Coronary artery (tissue), 2 donors: Measurements from ENCODE around the gene GPR107.
A peak's percentile ranks its signal among the peaks of the same experiment; 100 is the strongest.
"Not testable (repeated sequence)": the region's sequence is repeated elsewhere in the genome, so short reads cannot be mapped to it uniquely, and the experiment has no call there.

Source experiments
- DNase-seq: peaks from one replicate; pipeline ENCODE4 v3.0.0-alpha.2; 2017; ENCODE audit warnings: low spot score
- H3K27ac ChIP-seq, 2 donors: fragments of 200-600 bp; sonication (generic); one replicate each; pipeline ENCODE4 v1.5.1; 2016 to 2019
- H3K4me3 ChIP-seq: fragments of 200-600 bp; sonication (generic); 2 replicates; pipeline ENCODE4 v1.5.1; 2016; ENCODE audit warnings: mild to moderate bottlenecking, moderate library complexity
- TF ChIP-seq, protein P1 (sequence below): fragments of 200-600 bp; sonication (generic); IDR thresholded peaks from one replicate; pipeline ENCODE4 v1.5.1; 2019; ENCODE audit warnings: antibody characterized with exemption

Gene GPR107

DNA sequence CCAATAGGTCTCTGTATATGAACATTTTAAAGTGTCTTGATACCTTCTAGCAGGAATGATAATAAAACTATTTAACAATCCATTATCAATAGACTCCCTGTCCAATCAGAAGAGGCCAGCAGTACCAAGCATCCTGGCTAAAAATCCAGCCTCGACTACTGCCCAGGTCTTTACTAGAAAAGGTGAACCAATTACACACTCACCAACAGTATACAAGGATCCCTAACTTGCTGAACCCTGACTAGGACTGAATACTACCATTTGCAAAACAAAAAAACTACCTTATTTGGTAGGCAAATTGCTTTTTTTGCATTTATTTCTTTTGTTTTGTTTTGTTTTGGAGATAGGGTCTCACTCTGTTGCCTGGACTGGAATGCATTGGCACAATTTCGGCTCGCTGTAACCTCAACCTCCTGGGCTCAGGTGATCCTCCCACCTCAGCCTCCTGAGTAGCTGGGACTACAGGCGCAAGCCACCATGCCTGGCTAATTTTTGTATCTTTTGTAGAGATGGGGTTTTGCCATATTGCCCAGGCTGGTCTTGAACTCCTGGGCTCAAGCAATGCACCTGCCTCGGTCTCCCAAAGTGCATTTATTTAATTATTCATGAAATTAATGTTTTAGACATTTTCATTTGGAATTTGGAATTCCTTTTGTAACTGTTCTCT lies 38.2 kb upstream of the GPR107 start:
- no peak overlapping the region for H3K4me3 ChIP-seq
- TF ChIP-seq, protein P1, sequence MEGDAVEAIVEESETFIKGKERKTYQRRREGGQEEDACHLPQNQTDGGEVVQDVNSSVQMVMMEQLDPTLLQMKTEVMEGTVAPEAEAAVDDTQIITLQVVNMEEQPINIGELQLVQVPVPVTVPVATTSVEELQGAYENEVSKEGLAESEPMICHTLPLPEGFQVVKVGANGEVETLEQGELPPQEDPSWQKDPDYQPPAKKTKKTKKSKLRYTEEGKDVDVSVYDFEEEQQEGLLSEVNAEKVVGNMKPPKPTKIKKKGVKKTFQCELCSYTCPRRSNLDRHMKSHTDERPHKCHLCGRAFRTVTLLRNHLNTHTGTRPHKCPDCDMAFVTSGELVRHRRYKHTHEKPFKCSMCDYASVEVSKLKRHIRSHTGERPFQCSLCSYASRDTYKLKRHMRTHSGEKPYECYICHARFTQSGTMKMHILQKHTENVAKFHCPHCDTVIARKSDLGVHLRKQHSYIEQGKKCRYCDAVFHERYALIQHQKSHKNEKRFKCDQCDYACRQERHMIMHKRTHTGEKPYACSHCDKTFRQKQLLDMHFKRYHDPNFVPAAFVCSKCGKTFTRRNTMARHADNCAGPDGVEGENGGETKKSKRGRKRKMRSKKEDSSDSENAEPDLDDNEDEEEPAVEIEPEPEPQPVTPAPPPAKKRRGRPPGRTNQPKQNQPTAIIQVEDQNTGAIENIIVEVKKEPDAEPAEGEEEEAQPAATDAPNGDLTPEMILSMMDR: no peak
- H3K27ac ChIP-seq: no peak overlapping the region
- DNase-seq: no peak

DNA sequence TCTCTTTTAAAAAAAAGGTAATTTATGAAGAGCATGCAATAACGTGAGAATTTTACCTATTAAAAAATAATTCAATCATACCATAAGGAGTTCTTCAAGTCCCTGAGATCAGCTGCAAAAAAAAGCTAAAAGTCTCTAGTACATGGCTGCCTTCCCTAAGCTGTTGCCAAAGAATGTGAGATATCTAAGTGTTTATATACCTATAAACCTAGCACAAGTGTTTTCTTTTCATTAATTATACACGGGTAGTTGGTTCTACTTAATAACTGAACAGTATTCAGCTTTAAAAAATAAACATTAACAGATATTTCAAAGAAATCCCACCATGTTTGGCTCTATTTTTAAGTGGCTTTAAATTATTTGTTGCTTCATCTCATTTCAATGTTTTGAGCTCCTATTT lies 36.6 kb upstream of the GPR107 start:
- peak overlapping the region; percentile 13 to 74 for H3K27ac ChIP-seq
- DNase-seq: no peak
- TF ChIP-seq, protein P1: no peak
- no peak overlapping the region for H3K4me3 ChIP-seq

DNA sequence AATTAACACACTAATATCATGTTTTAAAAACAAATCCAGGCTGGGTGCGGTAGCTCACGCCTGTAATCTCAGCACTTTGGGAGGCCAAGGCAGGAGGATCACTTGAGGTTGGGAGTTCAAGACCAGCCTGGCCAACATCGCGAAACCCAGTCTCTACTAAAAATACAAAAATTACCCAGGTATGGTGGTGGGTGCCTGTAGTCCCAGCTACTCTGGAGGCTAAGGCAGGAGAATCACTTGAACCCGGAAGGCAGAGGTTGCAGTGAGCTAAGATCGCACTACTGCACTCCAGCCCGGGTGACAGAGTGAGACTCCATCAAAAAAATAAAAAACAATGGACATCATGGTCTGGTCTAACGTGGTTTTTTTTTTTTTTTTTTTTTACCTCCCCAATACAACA lies 36.2 kb upstream of the GPR107 start:
- not testable (repeated sequence) for DNase-seq, H3K4me3 ChIP-seq
- peak overlapping the region in 1 of 2 donors; percentile 21 for H3K27ac ChIP-seq

DNA sequence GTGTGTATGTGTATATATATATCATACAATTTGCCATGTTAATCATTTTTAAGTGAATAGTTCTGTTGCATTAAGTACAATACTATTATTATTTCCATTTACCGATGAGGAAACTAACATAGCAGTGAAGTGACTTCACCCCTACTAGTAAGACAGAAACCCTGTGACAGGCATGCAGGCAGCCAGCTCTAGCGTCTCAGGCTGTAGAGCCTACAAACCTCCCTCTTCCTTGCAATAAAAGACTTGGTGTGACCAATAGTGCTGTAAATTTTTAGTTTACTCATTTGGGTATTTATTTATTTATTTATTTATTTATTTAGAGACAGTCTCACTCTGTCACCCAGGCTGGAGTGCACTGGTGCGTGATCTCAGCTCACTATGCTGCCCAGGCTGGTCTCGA lies 35.4 kb upstream of the GPR107 start:
- H3K27ac ChIP-seq: no peak overlapping the region
- H3K4me3 ChIP-seq: no peak overlapping the region
- no peak for DNase-seq
- TF ChIP-seq, protein P1: no peak

DNA sequence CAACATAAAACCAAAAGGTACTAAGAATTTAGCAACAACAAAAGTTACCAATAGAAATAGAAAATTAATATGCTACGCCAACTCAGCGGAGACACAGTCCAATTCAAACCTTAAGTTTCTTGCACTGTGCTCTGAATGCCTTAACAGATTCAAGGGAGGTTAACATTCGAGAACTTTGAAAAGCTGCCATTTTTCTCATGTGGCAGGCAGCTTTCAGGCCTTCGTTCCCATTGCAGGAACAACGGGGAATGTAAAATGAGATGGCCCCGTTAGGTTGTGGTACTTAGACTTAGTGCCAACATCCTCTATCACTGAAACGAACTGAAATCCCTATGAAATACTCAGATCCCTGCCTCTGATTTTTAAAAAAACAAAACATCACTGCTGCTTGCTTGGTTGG lies 33.1 kb upstream of the GPR107 start:
- no peak for DNase-seq
- H3K27ac ChIP-seq: peak overlapping the region; percentile 48 to 63
- H3K4me3 ChIP-seq: no peak overlapping the region
- TF ChIP-seq, protein P1: no peak

DNA sequence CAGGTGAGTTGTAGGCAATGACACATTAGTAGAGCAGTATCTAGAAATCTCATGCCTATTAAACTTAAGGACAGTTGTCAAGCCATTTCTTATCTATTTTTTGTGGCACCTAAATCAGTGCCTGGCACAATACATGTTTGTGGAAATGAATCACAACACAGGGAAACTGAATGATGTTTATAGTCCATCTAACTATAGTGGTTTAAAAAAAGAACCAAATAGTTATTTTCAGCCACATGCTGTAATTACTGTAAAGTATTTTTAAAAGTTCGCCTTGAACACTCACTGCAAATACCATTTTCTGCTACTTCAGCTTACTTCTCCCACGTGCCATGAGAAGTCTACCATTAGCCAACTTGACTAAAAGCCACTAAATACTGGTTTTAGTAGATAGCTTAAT lies 32.6 kb upstream of the GPR107 start:
- TF ChIP-seq, protein P1: no peak

DNA sequence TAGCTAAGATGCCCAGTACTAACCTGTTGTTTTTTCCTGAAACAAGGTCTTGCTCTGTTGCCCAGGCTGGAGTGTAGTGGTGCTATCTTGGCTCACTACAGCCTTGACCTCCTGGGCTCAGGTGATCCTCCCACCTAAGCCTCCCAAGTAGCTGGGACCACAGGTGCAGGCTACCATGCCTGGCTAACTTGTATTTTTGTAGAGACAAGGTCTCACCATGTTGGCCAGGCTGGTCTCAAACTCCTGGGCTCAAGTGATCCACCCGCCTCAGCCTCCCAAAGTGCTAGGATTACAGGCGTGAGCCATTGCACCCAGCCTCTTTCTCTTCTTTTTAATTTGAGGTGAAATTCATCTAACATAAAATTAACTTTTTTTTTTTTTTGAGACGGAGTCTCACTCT lies 31.9 kb upstream of the GPR107 start:
- DNase-seq, H3K4me3 ChIP-seq, H3K27ac ChIP-seq: not testable (repeated sequence)

More for the DNA sequence above, 32.6 kb upstream of the GPR107 start:
- H3K27ac ChIP-seq: peak overlapping the region; percentile 48 to 63
- DNase-seq: no peak
- no peak overlapping the region for H3K4me3 ChIP-seq

DNA sequence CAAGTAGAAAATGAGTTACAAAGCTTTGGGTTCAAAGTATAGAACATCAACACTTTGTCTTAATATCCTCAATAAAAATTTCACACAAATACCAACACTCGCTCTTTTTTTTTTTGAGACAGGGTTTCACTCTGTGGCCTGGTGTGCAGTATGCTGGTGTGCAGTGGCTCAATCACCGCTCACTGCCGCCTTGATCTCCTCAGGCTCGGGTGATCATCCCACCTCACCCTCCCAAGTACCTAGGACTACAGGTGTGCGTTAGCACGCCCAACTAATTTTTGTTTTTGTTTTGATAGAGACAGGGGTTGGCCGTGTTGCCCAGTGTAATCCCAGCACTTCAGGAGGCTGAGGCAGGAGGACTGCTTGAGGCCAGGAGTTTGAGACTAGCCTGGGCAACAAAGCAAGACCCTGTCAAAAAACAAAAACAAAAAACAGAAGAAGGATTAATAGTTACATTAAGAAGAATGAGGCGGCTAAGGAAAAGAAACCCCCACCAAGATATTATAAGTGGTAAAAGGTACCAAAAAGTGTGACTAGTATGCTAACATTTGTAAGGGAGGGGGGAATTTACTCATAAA lies 31.1 kb upstream of the GPR107 start:
- no peak overlapping the region for H3K4me3 ChIP-seq
- TF ChIP-seq, protein P1: no peak
- no peak for DNase-seq
- H3K27ac ChIP-seq: no peak overlapping the region
